NCI-H1930 (cell line): ENCODE data around the gene COL4A2.
"Not testable (repeated sequence)": the region's sequence is repeated elsewhere in the genome, so short reads cannot be mapped to it uniquely, and the experiment has no call there.

ENCODE experiments used
- DNase-seq, 2 experiments: peaks; one replicate each; lab custom pipeline; 2025; lab: John Stamatoyannopoulos, UW

COL4A2 gene

DNA sequence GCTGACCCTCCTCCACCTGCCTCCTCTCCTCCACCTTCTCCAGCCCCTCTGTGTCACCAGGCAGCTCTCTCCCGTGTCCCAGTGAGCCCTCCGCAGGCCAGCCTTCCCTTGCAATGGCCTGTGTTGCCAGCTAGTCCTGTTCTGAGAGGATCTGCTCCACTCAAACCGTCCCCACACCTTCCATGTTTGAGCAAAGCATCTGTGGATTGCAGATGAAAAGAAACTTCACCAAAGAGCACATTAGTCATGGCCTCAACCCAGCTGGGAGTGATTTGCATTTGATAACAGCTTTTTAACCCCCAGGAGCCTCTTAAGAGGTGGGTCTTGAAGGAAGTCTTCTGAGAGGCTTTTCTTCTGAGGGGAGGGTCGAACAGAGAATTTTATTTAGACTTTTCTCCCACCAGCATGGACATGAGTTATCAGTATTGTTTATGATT, 72.8 kb downstream of the COL4A2 start:
- no peak for DNase-seq

DNA sequence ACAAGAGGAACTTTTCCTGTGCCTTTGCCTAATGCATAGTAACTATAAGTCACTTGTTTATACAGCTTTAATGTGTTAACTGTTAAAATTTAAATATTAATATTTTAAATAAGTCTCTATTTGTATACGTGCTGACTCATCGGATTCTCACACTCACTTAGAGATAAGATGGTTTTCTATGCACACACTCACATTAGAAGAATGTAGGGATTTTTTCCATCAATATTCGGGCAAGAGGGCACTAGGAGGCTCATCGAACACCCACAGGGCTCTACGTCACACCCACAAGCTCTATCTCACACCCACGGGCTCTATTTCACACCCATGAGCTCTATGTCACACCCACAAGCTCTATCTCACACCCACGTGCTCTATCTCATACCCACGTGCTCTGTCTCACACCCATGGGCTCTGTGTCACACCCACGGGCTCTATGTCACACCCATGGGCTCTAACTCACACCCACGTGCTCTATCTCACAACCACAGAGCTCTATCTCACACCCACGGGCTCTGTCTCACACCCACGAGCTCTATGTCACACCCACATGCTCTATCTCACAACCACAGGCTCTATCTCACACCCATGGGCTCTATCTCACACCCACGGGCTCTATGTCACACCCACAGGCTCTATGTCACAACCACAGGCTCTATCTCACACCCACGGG, 73.4 kb downstream of the COL4A2 start:
- DNase-seq = no peak

GRCh38 chr13:110381029-110381360, 73.9 kb downstream of the COL4A2 start:
- no peak for DNase-seq

- no peak for DNase-seq
These were observed 75.1 kb downstream of the COL4A2 start for GRCh38 chr13:110382229-110382628.

GRCh38 chr13:110382830-110383229, 75.7 kb downstream of the COL4A2 start:
- no peak for DNase-seq

DNA sequence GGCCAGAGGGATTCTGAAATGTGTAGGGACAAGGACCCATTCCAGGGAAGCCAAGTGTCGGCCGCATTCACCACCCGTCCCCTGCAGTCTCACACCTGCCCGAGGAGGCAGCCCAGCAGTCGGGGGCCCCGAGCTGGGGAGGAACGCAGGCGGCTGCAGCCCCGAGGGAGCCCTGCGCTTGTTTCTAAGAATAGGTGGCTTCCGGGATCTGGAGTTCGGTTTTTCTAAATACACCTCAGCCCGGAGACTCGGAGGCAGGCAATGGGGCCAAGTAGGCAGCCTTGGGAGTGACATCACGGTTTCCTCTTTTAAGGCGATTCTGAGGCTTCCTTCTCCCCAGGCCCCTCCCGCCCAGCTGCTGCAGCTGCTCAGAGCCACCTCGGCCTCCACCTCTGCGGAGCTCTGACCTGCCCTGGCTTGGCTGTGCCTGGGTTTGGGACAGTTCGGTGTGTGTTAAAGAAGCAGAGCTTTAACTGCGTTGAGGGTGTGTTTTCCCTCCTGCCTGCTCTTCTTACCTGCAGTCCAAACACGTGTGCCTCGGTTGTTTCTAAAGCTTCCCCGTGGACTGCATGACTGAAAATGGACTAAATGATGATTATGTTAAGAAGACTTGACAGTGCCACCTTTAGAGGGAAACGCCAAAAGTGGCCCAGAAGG, 80.5 kb downstream of the COL4A2 start:
- no peak for DNase-seq

DNA sequence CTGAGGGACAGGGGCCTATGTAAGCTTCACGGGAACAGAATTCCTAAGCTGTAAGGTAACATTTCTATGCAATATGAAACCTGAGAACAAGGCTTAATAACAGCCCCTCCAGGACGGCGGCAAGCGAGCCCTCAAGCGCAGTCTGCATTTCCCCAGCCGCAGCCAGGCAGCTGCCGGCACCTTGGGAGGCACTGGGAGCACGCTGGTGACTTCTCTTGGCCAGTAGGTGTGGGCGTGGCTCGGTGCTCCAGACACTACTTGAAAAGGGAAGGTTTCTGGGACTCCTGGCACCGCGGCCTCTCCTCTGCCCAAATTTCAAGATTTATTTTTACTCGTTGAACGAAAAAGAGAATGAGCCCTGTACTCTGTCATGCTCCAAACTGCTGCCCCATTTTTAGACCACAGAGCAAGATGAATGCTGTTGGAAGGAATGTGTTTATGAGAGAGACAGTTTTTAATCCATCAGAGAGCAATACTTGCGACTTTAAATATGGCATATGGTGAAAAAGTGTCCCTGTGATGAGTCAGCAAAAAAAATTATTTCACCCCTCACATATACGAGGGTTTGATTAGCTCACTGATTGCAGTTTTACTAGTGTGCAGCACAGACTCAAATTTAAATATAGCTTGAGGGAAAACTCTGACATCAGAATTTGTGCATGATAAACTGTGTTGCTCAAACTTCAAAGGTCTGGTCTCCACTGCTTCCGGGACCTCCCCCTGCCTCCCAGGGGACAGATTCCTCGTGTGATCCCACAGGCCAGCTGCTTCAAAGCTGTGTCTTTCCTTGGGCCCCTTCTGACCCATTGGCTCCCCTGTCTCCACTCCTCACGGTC, 81.2 kb downstream of the COL4A2 start:
- DNase-seq = no peak

GRCh38 chr13:110390567-110390966, 83.5 kb downstream of the COL4A2 start:
- DNase-seq = no peak

GRCh38 chr13:110391273-110391672, 84.2 kb downstream of the COL4A2 start:
- DNase-seq = no peak

DNA sequence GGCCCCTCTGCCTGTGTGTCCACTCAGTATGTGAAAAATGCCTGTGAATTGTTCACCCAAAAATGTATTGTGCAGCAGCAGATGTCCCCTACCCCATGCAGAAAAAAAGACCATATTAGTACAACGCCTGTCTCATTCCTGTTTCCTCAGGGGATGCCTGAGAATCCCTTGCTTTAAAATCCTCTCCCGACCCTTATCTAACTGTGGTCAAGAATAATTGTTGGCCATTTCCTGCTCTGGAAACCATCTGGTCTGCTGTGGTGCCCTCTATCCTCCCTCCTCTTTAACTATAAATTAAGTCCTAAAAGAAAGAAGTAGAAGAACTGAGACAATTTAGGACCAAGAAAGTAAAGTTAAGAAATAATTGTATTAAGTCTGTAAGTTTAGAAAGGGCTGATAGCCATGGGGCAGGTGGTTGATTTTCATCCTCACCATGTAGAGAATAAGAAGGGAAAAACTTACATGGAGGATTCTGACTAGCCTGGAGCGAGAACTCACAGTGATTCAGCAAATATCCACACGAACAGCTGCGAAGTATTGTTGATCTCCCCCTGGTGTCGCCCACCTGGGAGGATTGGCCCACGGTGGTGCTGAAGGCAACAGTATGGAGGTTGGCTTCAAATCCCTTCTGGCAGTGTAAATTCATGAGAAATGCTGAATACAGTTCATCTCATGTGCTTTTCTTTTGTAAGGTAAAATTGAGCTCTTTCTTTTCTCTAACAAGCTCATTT, 85.6 kb downstream of the COL4A2 start:
- no peak for DNase-seq

DNA sequence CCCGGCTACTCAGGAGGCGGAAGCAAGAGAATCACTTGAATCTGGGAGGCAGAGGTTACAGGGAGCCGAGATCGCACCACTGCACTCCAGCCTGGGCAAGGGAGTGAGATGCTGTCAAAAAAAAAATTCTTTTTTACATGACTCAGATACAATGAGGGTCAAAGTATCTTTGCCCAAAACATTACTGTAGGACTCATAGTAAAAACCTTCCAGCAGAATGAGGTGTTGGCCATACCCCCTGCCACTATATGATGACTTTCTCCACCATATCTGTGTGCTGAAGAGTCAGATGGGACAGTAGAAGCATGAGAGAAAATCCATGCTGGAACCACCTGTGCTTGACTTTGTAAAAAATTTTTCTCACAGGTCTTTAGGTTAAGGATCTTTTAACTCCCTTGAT, 86.7 kb downstream of the COL4A2 start:
- DNase-seq = no peak

- DNase-seq = no peak
These were observed 87.3 kb downstream of the COL4A2 start for GRCh38 chr13:110394371-110394841.

- not testable (repeated sequence) for DNase-seq
These were observed 88.5 kb downstream of the COL4A2 start for GRCh38 chr13:110395616-110396015.

GRCh38 chr13:110396476-110396875, 89.4 kb downstream of the COL4A2 start:
- DNase-seq = no peak

DNA sequence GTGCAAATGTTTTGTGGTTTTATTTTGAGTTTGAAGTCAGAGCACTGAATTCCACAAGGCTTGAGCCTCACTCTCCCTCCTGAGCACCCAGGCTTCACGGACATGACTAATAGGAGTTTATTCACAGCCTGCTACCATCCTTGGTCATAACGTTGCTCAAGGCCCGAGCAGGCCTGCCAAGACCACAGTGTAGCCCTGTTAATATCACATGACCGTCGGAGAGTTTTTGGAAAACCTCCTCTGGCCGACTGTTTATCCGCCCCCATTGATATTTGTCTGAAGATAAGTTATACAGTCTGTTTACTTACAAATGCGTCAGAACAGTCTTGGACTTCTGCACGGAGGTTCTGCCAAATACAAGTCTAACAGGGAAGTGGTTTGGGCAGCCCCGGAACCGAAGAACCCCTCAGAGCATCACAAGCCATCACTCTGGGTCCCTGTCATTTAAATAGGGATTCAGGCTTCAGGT, 89.9 kb downstream of the COL4A2 start:
- DNase-seq = no peak

DNA sequence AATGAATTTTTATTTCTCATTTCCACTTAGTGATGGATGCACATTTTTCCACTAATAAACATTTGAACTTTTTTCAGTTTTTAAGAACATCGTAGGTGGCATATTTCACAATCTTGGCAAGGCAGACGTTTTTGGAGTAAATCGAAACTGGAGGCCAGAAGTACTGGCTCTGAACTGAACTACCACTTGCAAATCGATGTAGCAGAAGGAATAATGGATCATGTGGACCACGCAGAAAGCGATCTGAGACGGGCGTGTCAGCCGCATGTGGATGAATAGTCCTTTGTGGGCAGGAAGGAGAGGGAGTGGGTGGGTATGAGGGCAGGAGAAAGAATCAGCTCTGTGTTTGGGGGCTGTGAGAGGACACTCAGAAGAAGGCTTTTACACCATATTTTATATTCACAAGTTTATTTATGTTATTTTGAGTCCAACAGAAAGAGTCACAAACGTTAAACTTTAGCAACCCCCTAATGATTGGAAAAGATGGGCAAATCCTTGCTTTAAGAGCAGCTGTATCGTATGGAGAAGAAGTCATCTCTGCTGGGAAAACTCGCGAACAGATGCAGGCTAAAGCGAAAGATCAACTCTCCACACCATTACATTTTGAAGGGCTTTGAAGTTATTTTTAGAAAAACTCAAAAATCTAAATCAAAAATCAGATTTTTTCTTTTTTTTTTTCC, 90.5 kb downstream of the COL4A2 start:
- no peak for DNase-seq

GRCh38 chr13:110398564-110399507, 91.8 kb downstream of the COL4A2 start:
- DNase-seq = no peak

GRCh38 chr13:110399801-110400200, 92.7 kb downstream of the COL4A2 start:
- DNase-seq = no peak

- DNase-seq = no peak
These were observed 93.9 kb downstream of the COL4A2 start for GRCh38 chr13:110400786-110401533.
